Ishikawa (cell line): ENCODE results near the gene METTL25.

Experiments
- CEBPB ChIP-seq: IDR thresholded peaks from 2 replicates; pipeline ENCODE4 v1.6.1; 2012
- CREB1 ChIP-seq: IDR thresholded peaks from 2 replicates; pipeline ENCODE4 v1.6.1; 2012; ENCODE audit warnings: low read depth
- EP300 ChIP-seq: IDR thresholded peaks from 2 replicates; pipeline ENCODE4 v1.6.1; 2012; ENCODE audit warnings: borderline replicate concordance
- MAX ChIP-seq: IDR thresholded peaks from 2 replicates; pipeline ENCODE4 v1.6.1; 2012
- RAD21 ChIP-seq: IDR thresholded peaks from 2 replicates; pipeline ENCODE4 v1.6.1; 2012; ENCODE audit warnings: low read depth
- TAF1 ChIP-seq: IDR thresholded peaks from 2 replicates; pipeline ENCODE4 v1.6.1; 2012; ENCODE audit warnings: low read depth, mild to moderate bottlenecking
- TCF12 ChIP-seq: IDR thresholded peaks from 2 replicates; pipeline ENCODE4 v1.6.1; 2012; ENCODE audit warnings: low read depth
- TEAD4 ChIP-seq: IDR thresholded peaks from 2 replicates; pipeline ENCODE4 v1.6.1; 2012
- USF1 ChIP-seq: IDR thresholded peaks from 2 replicates; pipeline ENCODE4 v1.6.1; 2012
- YY1 ChIP-seq: IDR thresholded peaks from 2 replicates; pipeline ENCODE4 v1.6.1; 2012; ENCODE audit warnings: low read depth
- TF ChIP-seq, protein P1 (sequence below): IDR thresholded peaks from 2 replicates; pipeline ENCODE4 v1.6.1; 2012; ENCODE audit warnings: low read depth, mild to moderate bottlenecking

GRCh38 chr12:82476511-82476910, 118.2 kb downstream of the METTL25 start:
- TF ChIP-seq YY1, result no peak
- no peak for TF ChIP-seq CREB1
- no peak for TF ChIP-seq USF1
- no peak for TF ChIP-seq MAX
- no peak for TF ChIP-seq EP300
- TF ChIP-seq CEBPB, result no peak
- TF ChIP-seq, protein P1, sequence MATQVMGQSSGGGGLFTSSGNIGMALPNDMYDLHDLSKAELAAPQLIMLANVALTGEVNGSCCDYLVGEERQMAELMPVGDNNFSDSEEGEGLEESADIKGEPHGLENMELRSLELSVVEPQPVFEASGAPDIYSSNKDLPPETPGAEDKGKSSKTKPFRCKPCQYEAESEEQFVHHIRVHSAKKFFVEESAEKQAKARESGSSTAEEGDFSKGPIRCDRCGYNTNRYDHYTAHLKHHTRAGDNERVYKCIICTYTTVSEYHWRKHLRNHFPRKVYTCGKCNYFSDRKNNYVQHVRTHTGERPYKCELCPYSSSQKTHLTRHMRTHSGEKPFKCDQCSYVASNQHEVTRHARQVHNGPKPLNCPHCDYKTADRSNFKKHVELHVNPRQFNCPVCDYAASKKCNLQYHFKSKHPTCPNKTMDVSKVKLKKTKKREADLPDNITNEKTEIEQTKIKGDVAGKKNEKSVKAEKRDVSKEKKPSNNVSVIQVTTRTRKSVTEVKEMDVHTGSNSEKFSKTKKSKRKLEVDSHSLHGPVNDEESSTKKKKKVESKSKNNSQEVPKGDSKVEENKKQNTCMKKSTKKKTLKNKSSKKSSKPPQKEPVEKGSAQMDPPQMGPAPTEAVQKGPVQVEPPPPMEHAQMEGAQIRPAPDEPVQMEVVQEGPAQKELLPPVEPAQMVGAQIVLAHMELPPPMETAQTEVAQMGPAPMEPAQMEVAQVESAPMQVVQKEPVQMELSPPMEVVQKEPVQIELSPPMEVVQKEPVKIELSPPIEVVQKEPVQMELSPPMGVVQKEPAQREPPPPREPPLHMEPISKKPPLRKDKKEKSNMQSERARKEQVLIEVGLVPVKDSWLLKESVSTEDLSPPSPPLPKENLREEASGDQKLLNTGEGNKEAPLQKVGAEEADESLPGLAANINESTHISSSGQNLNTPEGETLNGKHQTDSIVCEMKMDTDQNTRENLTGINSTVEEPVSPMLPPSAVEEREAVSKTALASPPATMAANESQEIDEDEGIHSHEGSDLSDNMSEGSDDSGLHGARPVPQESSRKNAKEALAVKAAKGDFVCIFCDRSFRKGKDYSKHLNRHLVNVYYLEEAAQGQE, result no peak
- no peak for TF ChIP-seq RAD21
- no peak for TF ChIP-seq TEAD4
- TF ChIP-seq TAF1, result no peak
- no peak for TF ChIP-seq TCF12
